ENCODE data around the gene HIF1AN.

The HIF1AN gene

DNA sequence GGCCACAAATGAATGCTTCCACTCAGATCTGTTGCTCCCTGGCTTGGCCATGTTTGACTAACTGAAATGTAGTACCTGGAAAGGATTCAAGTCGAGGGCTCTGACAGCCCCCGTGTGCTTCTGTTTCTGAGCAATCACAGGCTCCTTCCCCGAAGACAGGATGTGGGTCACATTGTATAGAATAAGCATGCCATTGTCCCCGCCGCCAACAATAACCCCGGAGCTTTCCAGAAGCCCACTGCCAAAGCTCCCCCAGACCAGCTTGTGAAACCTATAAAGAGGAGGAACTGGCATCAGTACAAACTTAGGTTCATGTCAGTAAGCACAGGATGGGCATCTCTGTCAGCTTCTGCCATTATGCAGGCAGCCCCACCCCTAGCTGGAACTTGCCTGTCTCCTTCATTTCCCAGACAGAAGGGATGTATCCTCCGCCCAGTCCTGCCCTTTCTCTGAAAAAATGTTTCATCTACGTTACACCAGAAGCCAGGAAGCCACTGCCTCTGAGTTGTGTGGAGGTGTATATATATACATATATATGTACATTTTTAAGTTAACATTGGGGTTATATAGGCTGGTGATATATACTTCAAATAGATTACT, 26.4 kb upstream of the HIF1AN start:
- no peak for DNase-seq
- TF ChIP-seq GATA1 (IDR thresholded peaks at IDR 0.05; ENCODE audit: low read depth, low read length) (no peak), POLR2A (IDR thresholded peaks at IDR 0.05; ENCODE audit: low read length) (no peak)

DNA sequence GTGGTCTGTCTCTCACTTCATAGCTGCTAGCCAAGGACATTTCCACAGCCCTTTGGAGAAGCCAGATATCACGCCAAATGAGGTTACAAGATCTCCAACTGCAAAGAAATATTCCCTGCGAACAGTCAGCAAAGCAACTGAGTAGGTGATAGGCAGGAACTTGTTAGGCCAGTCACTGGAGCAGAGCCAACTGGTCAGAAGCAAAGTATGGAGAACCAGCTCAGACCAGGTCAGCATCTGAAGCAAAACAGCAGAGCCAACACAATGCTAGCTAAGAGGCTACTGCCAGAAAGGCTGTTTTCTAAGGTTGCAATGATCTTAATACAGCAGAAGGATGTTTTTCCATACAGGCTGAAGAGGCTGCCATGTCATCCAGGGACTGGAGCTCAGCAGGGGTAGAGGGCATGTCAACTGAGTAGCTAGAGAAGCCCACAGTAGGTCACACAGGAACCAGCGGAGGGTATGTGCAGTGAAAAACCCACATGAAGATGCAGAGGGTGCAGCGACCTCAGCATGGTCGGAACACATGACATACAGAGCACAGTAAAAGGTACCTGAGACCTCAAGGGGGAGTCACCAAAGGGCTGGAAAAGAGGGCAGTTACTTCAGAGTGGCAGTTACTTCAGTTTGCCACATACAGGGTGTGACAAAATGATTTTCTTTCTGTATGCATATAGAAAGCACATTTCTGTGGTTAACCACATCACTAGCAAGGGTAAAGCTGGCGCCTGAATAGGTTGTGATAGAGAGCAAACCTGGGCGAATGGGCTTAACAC, 25.0 kb upstream of the HIF1AN start:
- no peak for DNase-seq
- TF ChIP-seq GATA1 (IDR thresholded peaks at IDR 0.05; ENCODE audit: low read depth, low read length) (no peak), POLR2A (IDR thresholded peaks at IDR 0.05; ENCODE audit: low read length) (no peak)

DNA sequence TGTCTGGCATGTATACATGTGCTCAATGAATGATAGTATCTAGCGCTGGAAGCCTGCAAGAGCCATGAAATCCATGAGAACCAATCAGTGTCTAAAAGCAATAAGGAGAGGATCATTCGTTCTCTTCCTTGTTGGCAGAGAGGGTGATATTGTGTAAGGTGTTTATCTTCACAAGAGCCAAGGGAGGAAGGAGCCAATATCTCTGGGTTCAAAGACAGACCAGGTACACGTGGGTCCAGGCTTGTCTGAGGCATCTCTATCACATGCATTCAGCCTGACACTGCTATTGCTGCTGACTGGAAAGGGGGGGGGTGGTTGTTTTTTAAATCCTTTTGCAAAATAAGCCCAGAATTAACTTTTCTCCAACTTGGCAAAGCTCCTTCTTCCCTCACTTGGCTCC, 20.1 kb upstream of the HIF1AN start:
- TF ChIP-seq POLR2A (IDR thresholded peaks at IDR 0.05; ENCODE audit: low read length) (no peak), GATA1 (IDR thresholded peaks at IDR 0.05; ENCODE audit: low read depth, low read length) (no peak)
- DNase-seq, result no peak

DNA sequence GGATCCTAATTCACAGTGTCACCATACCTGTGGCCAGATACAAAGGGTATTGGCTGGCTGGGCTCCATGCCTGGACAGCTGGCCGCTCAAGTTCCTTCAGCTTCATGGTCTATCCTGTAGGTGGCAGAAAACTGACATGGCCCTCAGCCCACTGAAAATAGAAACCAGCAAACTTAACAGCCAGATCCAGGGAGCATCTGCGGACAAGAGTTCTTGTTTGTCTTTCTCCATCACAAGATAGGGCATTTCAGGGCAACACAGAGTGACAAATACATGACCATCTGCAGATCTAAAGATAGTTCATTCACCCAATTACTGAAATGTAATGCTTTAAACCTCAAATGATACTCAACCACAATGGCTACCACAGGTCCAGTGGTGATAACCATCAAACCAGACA, 18.9 kb upstream of the HIF1AN start:
- no peak for TF ChIP-seq POLR2A (IDR thresholded peaks at IDR 0.05; ENCODE audit: low read length)
- TF ChIP-seq GATA1 (IDR thresholded peaks at IDR 0.05; ENCODE audit: low read depth, low read length), result no peak
- DNase-seq, result peak; percentile 9 to 11

DNA sequence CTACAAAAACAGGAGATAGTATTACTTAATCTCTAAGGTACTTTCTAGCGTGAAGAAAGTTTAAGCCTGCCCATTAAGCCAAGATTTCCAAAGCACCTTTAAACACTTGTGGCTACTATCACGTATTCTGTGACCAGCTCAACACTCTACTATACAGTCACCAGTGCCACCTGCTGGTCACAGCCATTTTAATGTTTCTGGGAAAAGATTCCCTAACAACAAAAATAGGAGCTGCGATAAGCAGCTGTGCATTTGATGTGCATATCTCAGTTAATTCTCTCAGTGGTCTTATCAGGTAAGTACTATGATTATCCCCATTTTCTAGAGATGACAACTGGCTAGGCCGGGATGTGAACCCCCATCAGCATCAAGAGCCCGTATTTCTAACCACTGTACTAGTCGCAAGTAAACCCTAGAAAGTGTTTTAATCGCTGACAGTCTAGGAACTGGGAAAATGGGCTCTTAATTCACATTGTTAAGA, 16.9 kb upstream of the HIF1AN start:
- peak; percentile 59 to 69 for DNase-seq
- TF ChIP-seq POLR2A (IDR thresholded peaks at IDR 0.05; ENCODE audit: low read length) (no peak), GATA1 (IDR thresholded peaks at IDR 0.05; ENCODE audit: low read depth, low read length) (no peak)

DNA sequence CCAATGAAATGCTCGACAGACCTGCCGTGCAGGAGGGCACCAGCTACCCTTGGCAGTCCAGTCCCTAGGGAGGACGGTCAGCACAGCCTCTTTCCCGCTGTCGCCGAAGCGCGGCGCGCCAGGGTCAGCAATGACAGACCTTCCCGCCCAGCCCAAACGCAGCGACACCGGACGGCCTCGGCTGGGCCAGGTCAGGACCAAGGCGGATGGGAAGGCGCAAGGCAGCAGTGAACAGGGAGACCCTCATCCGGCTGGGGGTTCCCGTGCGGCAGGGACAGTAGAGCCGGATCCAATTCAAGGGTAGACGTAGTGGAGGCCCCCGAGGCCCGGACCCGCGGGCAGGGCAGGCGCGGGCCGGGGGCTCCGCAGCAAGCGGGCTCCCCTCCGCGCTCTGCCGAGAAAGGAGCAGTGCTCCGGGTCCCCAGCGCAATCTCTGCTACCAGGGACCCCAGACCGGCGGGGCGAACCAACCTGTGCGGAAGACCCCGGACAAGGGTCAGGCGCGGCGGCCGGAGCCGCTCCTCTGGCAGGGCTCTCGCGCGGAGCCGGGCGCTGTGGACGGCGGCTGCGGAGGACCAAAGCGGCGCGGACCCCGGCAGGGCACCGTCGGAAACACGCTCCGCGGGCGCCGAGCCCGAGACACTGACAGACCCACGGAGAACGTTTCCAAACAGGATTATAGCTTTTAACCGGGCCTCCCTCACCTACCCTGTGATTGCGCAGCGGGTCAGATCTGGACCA, 16.3 kb upstream of the HIF1AN start, which contains the start of gene SEC31B:
SEC31B (minus strand) TSS at position 551 of the 741 bp plus-strand sequence. CDS start 2,909 bp downstream, outside the sequence.
- peak; percentile 31 to 39 for DNase-seq

DNA sequence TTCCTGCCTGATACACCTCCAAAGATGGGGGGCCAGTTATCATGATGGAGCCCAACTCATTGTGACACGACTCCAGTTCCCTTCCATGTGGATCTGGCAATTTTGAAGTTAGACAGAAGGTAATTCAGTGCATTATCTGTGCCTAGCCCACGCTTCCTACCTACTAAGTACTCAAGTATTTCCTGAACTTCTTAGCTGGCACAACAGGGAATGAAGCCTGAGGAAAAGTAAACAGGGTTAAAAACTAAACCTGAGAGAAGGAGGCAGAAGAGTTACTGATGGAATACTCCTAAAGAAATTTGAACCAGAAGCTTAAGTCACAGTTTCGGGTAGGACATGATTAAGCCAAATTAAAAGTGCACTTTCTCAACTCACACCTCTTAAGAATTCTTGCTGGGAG, 14.9 kb upstream of the HIF1AN start:
- no peak for DNase-seq
- TF ChIP-seq GATA1 (IDR thresholded peaks at IDR 0.05; ENCODE audit: low read depth, low read length) (no peak), POLR2A (IDR thresholded peaks at IDR 0.05; ENCODE audit: low read length) (no peak)

More for the DNA sequence above, 16.3 kb upstream of the HIF1AN start, which contains the start of gene SEC31B:
- no peak for TF ChIP-seq GATA1 (IDR thresholded peaks at IDR 0.05; ENCODE audit: low read depth, low read length)
- TF ChIP-seq POLR2A (IDR thresholded peaks at IDR 0.05; ENCODE audit: low read length), result no peak

DNA sequence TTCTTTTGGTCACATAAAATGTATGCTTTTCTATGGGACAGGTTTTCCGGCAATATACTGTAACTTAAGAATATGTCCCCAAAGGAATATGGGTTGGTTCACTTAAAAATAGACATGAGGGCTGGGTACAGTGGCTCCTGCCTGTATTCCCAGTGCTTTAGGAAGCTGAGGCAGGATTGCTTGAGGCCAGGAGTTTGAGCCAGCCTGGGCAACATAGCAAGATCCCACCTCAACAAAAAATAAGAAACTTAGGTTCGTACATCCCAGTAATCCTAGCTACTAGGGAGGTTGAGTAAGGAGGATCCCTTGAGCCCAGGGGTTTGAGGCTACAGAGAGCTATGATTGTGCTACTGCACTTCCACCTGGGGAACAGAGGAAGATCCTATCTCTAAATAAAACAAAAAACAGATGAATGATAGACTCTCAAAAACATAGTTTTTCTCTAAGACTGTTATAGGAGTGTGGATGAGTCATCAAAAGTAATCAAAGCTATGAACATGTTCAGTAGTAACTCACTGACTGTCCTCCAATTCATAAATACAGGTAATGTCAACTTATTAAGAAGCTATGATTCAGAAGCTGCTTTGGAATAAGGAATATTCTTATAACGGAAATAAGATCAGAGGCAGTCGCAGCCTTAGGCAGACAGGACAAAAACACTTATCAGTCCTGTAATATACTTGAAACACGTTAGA, 13.5 kb upstream of the HIF1AN start:
- TF ChIP-seq GATA1 (IDR thresholded peaks at IDR 0.05; ENCODE audit: low read depth, low read length), result no peak
- TF ChIP-seq POLR2A (IDR thresholded peaks at IDR 0.05; ENCODE audit: low read length), result peak; percentile 4
- DNase-seq, result no peak

DNA sequence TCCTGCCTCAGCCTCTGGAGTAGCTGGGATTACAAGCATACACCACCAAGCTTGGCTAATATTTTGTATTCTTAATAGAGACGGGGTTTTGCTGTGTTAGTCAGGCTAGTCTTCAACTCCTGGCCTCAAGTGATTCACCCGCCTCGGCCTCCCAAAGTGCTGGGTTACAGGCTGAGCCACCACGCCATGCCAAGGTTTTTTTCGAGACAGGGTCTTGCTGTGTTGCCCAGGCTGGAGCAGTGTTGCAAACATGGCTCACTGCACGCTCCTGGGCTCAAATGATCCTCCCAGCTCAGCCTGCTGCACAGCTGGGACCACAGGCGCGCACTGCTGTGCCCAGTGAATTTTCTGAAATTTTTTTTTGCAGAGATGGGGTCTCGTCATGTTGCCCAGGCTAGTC, 12.8 kb upstream of the HIF1AN start:
- TF ChIP-seq POLR2A (IDR thresholded peaks at IDR 0.05; ENCODE audit: low read length) (no peak), GATA1 (IDR thresholded peaks at IDR 0.05; ENCODE audit: low read depth, low read length) (no peak)
- DNase-seq, result no peak

DNA sequence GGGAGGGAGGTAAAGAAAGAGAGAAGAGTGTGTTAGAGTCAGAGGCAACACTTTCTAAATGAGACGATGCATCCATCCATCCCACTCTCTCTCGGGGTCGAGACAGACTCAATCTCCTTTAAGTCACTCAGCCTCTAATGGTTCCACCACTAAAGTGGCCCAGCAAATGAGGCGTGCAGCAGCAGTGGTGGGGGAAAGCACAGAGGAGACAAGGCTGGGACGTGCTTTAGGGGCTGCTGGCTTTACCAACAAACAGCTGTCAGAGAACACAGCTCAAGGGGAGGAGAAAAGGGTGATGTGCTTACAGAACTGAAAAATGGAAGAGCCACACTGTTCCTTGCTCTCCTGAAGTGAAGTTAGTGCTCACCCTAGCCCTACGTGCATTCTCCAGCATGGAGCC, 11.5 kb upstream of the HIF1AN start:
- no peak for TF ChIP-seq GATA1 (IDR thresholded peaks at IDR 0.05; ENCODE audit: low read depth, low read length)
- no peak for TF ChIP-seq POLR2A (IDR thresholded peaks at IDR 0.05; ENCODE audit: low read length)
- no peak for DNase-seq

DNA sequence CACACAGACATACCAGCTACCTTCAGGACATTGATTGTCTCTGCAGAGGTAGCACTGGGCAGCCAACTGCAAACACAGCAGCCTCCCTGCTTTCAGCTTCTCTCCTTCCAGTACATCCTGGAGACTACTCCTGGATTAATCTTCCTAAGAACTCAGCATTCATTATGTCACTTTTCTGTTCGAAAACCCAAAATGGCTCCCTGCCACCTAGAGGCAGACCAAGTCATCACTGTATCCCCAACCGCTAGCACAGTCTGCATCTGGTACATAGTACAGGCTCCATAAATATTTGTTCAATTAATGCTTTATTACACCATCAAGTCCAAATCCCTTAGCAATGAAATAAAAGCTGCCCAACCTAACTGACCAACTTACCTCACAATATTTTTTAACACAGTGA, 11.1 kb upstream of the HIF1AN start:
- DNase-seq, result no peak
- TF ChIP-seq POLR2A (IDR thresholded peaks at IDR 0.05; ENCODE audit: low read length) (no peak), GATA1 (IDR thresholded peaks at IDR 0.05; ENCODE audit: low read depth, low read length) (no peak)

DNA sequence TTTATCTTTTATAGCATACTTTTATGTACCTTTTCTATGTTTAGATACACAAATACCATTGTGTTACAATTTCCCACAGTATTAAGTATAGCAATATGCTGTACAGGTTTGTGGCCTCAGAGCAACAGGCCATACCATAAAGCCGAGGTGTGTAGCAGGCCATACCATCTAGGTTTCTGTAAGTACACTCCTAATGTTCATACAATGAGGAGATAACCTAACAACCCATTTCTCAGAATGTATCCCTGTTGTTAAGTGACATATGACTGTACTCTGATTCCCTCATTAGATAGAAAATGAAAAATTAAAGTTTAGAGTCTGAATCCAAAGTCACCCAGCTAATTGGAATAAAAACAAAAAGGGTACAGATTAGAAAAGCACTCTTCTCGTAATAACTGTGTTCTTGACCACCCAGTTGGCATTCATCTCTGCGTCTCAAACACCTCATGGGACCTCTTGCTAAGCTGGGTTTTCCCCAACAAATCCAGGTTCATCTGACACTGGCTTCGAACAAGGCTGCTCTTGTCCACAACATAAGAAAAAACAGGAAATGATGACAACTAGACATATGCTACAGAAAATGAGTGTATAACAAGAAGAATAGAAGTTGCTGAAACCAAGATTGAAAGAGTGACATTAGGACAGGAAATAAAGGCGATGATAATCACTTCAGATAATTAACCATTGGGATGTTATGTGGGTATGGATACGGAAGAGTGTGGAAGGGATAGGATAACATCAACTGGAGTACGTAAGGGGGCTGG, 7.4 kb upstream of the HIF1AN start:
- TF ChIP-seq GATA1 (IDR thresholded peaks at IDR 0.05; ENCODE audit: low read depth, low read length) (no peak), POLR2A (IDR thresholded peaks at IDR 0.05; ENCODE audit: low read length) (no peak)
- DNase-seq, result peak in 1 of 2 experiments; percentile 38

DNA sequence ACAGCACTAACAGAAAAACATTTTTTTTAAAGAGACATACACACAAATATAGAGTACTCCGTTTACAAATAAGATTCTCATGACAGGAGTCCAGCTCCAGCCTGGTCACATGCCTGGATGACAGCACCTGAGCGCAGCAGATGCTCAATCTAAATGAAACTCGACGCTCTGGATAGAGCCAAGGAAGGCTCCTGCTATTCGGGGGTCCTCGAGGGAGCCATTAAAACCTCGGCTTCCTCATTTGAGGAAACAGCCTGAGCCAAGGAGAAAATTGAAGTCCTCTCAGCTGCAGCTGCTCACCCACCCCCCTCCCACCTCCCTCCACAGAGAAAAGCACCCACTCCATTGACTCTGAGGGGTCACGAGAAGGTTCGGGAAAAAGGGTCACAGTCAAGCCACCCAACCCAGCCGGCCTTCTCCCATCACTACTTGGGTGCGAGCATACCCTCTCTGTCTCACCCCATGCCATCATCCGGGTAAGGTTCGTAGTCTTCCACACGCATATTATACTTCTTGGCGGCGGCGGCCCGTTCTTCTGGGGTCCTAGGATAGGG, 6.7 kb upstream of the HIF1AN start:
- TF ChIP-seq POLR2A (IDR thresholded peaks at IDR 0.05; ENCODE audit: low read length) (no peak), GATA1 (IDR thresholded peaks at IDR 0.05; ENCODE audit: low read depth, low read length) (no peak)

More for the DNA sequence above, 6.7 kb upstream of the HIF1AN start:
- peak; percentile 37 to 51 for DNase-seq

All from erythroblast (primary cell).